ENCODE measurements around the gene KIF22.

KIF22 gene

GRCh38 chr16:29804455-29805231, 14.1 kb downstream of the KIF22 start:
- DNase-seq, result no peak

- peak; percentile 97 for DNase-seq
These were observed 14.9 kb downstream of the KIF22 start for GRCh38 chr16:29805232-29806098.

- DNase-seq, result peak; percentile 94
These were observed 15.6 kb downstream of the KIF22 start, which contains the start of gene MAZ for GRCh38 chr16:29806099-29806579. TSS of gene MAZ (plus strand) at chr16:29806529. CDS start at chr16:29806702, 173 bp downstream.

GRCh38 chr16:29806641-29807425, 16.3 kb downstream of the KIF22 start:
- DNase-seq, result peak; percentile 53

- peak; percentile 90 for DNase-seq
These were observed 17.1 kb downstream of the KIF22 start for GRCh38 chr16:29807426-29808218.

- no peak for DNase-seq
These were observed 17.8 kb downstream of the KIF22 start for GRCh38 chr16:29808219-29808900.

GRCh38 chr16:29809031-29809747, 18.6 kb downstream of the KIF22 start:
- no peak for DNase-seq

- DNase-seq, result no peak
These were observed 19.5 kb downstream of the KIF22 start for GRCh38 chr16:29809850-29810698.

GRCh38 chr16:29810699-29811169, 20.2 kb downstream of the KIF22 start:
- DNase-seq, result no peak

GRCh38 chr16:29811170-29811895, 20.8 kb downstream of the KIF22 start:
- DNase-seq, result peak; percentile 97

GRCh38 chr16:29811896-29812665, 21.5 kb downstream of the KIF22 start, which contains the start of gene PRRT2:
TSS of gene PRRT2 (plus strand) at chr16:29812193. CDS start at chr16:29813055, 862 bp downstream.
- DNase-seq, result peak; percentile 52

GRCh38 chr16:29812754-29813643, 22.4 kb downstream of the KIF22 start:
- DNase-seq, result no peak

GRCh38 chr16:29813644-29814562, 23.4 kb downstream of the KIF22 start:
- no peak for DNase-seq

- no peak for DNase-seq
These were observed 24.0 kb downstream of the KIF22 start for GRCh38 chr16:29814592-29814991.

- DNase-seq, result no peak
These were observed 24.6 kb downstream of the KIF22 start for GRCh38 chr16:29815032-29815721.
